ENCODE data around the gene PNPLA7.

DNA sequence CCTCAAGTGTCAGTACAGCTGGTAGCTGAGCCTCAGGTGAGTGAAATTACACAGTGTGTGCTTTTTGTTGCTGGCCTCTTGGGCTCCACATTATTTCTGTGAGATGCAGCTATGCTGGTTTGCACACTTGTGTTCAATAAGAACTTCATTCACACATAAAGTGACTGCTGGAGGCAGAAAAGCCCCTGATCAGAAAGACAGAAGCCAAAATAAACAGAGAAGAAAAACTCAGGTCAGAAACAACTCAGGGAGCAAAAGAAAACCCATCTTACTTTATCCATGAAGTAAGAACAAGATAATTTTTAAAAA is 15.1 kb downstream of the PNPLA7 start:
- TF ChIP-seq, protein P1, sequence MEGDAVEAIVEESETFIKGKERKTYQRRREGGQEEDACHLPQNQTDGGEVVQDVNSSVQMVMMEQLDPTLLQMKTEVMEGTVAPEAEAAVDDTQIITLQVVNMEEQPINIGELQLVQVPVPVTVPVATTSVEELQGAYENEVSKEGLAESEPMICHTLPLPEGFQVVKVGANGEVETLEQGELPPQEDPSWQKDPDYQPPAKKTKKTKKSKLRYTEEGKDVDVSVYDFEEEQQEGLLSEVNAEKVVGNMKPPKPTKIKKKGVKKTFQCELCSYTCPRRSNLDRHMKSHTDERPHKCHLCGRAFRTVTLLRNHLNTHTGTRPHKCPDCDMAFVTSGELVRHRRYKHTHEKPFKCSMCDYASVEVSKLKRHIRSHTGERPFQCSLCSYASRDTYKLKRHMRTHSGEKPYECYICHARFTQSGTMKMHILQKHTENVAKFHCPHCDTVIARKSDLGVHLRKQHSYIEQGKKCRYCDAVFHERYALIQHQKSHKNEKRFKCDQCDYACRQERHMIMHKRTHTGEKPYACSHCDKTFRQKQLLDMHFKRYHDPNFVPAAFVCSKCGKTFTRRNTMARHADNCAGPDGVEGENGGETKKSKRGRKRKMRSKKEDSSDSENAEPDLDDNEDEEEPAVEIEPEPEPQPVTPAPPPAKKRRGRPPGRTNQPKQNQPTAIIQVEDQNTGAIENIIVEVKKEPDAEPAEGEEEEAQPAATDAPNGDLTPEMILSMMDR (IDR thresholded peaks at IDR 0.05): no peak
- no peak for TF ChIP-seq POLR2A (IDR thresholded peaks at IDR 0.05)
